Measurements from ENCODE around the gene ZFR.

ZFR gene

DNA sequence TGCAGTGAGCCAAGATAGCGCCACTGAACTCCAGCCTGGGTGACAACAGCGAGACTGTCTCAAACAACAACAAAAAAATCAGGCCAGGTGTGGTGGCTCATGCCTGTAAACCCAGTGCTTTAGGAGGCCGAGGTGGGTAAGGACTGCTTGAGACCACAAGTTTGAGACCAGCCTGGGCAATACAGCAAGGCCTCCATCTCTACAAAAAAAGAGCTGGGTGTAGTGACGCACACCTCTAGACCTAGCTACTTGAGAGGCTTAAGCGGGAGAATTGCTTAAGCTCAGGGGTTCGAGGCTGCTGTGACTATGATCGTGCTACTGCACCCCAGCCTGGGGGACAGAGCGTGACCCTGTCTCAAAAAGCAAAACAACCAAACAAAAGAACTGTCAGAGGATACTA, 91.9 kb downstream of the ZFR start:
- H3K79me2 ChIP-seq (ENCODE audit: insufficient read depth, low read length), result no peaks in the 10 kb centered on the region

DNA sequence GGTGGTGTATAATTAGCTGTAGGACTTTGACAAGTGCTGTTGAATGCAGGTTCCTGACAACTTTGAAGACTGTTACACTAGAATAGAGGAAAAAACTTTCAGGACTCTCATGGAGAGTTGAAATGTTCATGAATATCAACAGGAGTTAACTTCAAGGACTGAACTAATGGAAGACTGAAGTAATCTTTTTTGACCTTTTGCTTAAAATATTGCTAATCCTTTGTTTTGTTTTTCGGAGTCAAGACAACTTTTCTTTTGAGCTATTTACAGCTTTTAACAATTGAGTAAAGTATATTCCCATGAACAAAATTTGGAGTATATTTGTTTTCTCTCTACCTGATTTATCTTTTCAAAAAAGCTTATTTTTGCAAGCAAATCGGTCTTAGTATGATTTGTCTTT, 97.7 kb downstream of the ZFR start:
- Histone ChIP-seq H3K9me2 (replicated peaks; ENCODE audit: insufficient read depth, low read length) (no peaks in the 10 kb centered on the region), H3K4me3 (ENCODE audit: insufficient read depth, low read length, poor library complexity, severe bottlenecking) (no peak overlapping the region), H3K27ac (ENCODE audit: low read depth, low read length) (no peak overlapping the region), H4K20me1 (ENCODE audit: low read depth, low read length) (no peaks in the 10 kb centered on the region), H3K4me2 (ENCODE audit: low read depth, low read length, poor library complexity, severe bottlenecking) (no peak overlapping the region), H3F3A (ENCODE audit: insufficient read depth) (no peaks in the 10 kb centered on the region), H2AFZ (ENCODE audit: low read depth, low read length, severe bottlenecking) (no peak overlapping the region), H3K9me3 (ENCODE audit: insufficient read depth, low read length) (peaks cover 28% of the 10 kb centered on the region; the same call in 1 of the 2 replicates), H3K36me3 (ENCODE audit: low read length) (peaks cover 6% of the 10 kb centered on the region; the same call in 1 of the 2 replicates), H3K27me3 (ENCODE audit: low read length) (no peaks in the 10 kb centered on the region), H3K79me2 (ENCODE audit: insufficient read depth, low read length) (no peaks in the 10 kb centered on the region), H3K9ac (ENCODE audit: low read length) (no peak overlapping the region)
- TF ChIP-seq, protein P1, sequence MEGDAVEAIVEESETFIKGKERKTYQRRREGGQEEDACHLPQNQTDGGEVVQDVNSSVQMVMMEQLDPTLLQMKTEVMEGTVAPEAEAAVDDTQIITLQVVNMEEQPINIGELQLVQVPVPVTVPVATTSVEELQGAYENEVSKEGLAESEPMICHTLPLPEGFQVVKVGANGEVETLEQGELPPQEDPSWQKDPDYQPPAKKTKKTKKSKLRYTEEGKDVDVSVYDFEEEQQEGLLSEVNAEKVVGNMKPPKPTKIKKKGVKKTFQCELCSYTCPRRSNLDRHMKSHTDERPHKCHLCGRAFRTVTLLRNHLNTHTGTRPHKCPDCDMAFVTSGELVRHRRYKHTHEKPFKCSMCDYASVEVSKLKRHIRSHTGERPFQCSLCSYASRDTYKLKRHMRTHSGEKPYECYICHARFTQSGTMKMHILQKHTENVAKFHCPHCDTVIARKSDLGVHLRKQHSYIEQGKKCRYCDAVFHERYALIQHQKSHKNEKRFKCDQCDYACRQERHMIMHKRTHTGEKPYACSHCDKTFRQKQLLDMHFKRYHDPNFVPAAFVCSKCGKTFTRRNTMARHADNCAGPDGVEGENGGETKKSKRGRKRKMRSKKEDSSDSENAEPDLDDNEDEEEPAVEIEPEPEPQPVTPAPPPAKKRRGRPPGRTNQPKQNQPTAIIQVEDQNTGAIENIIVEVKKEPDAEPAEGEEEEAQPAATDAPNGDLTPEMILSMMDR (IDR thresholded peaks at IDR 0.05; ENCODE audit: insufficient read depth, low read length, poor library complexity, severe bottlenecking), result no peak
- TF ChIP-seq EZH2phosphoT487 (conservative IDR thresholded peaks at IDR 0.05; ENCODE audit: low read length), result no peak

More for the DNA sequence above, 91.9 kb downstream of the ZFR start:
- Histone ChIP-seq H4K20me1 (ENCODE audit: low read depth, low read length) (no peaks in the 10 kb centered on the region), H3K27ac (ENCODE audit: low read depth, low read length) (no peak overlapping the region), H3F3A (ENCODE audit: insufficient read depth) (no peaks in the 10 kb centered on the region; the same call in 1 of the 2 replicates), H2AFZ (ENCODE audit: low read depth, low read length, severe bottlenecking) (no peak overlapping the region), H3K9me3 (ENCODE audit: insufficient read depth, low read length) (peaks cover 10% of the 10 kb centered on the region; the same call in 1 of the 2 replicates), H3K9me2 (replicated peaks; ENCODE audit: insufficient read depth, low read length) (no peaks in the 10 kb centered on the region), H3K9ac (ENCODE audit: low read length) (no peak overlapping the region), H3K36me3 (ENCODE audit: low read length) (peaks cover 18% of the 10 kb centered on the region; the same call in 1 of the 2 replicates), H3K4me3 (ENCODE audit: insufficient read depth, low read length, poor library complexity, severe bottlenecking) (no peak overlapping the region), H3K4me2 (ENCODE audit: low read depth, low read length, poor library complexity, severe bottlenecking) (no peak overlapping the region), H3K27me3 (ENCODE audit: low read length) (no peaks in the 10 kb centered on the region)
- TF ChIP-seq, protein P1 (IDR thresholded peaks at IDR 0.05; ENCODE audit: insufficient read depth, low read length, poor library complexity, severe bottlenecking), result no peak
- no peak for TF ChIP-seq EZH2phosphoT487 (conservative IDR thresholded peaks at IDR 0.05; ENCODE audit: low read length)

DNA sequence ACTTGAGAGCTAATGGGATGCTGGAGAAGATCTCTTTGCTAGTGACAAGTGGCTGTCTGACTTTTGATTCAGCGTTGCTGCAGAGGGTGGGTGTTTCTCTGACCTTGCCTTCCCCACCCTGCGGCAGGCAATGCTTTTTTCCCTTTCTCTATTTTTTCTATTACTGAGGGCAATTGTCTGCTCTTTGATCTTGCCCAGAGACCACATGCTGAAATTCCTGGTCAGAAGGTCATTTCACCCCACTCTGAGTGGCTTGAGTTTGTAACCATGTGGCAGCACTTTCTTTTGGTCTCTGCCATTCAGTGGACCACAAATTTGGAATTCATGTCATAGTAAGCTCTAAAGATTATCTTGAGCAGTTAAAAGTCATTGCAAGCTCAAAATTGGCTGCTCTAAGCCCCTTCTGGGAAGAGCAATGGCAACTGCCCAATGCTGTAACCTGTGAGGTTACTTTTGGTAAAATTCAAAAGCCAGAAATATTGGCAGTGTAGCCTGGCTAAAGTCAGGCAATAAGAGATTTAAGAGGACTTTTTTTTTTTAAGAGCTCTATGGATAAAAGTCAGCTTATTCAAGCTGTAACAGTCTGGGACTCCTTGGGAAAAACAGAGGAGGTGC, 101.4 kb downstream of the ZFR start:
- TF ChIP-seq, protein P1 (IDR thresholded peaks at IDR 0.05; ENCODE audit: insufficient read depth, low read length, poor library complexity, severe bottlenecking), result no peak
- TF ChIP-seq EZH2phosphoT487 (conservative IDR thresholded peaks at IDR 0.05; ENCODE audit: low read length), result no peak
- H4K20me1 ChIP-seq (ENCODE audit: low read depth, low read length), result no peaks in the 10 kb centered on the region
- H3K4me3 ChIP-seq (ENCODE audit: insufficient read depth, low read length, poor library complexity, severe bottlenecking), result no peak overlapping the region
- no peak overlapping the region for H3K9ac ChIP-seq (ENCODE audit: low read length)
- no peak overlapping the region for H3K27ac ChIP-seq (ENCODE audit: low read depth, low read length)
- H2AFZ ChIP-seq (ENCODE audit: low read depth, low read length, severe bottlenecking), result no peak overlapping the region
- H3K9me3 ChIP-seq (ENCODE audit: insufficient read depth, low read length), result peaks cover 42% of the 10 kb centered on the region
- H3K4me2 ChIP-seq (ENCODE audit: low read depth, low read length, poor library complexity, severe bottlenecking), result no peak overlapping the region
- no peaks in the 10 kb centered on the region for H3K27me3 ChIP-seq (ENCODE audit: low read length)
- 0 out of 2 replicates have a peak, but pooled peaks cover 3% of the 10 kb centered on the region for H3F3A ChIP-seq (ENCODE audit: insufficient read depth)
- peaks cover 9% of the 10 kb centered on the region; the same call in 1 of the 2 replicates for H3K36me3 ChIP-seq (ENCODE audit: low read length)
- H3K9me2 ChIP-seq (replicated peaks; ENCODE audit: insufficient read depth, low read length), result no peaks in the 10 kb centered on the region
- no peaks in the 10 kb centered on the region for H3K79me2 ChIP-seq (ENCODE audit: insufficient read depth, low read length)
